ENCODE results near the gene PPP2R5E. TPM values are rescaled to one million over a fixed set of nuclear protein-coding genes. Genes with fewer than 3 reads are reported as not detected.
"Not testable (repeated sequence)": the region's sequence is repeated elsewhere in the genome, so short reads cannot be mapped to it uniquely, and the experiment has no call there.

The PPP2R5E gene
- total RNA-seq, 1 experiment from 2014 or later, result 21.9 TPM

- no peak for DNase-seq (ENCODE audit: low read depth)
Measured at GRCh38 chr14:63383776-63384367, 159.3 kb downstream of the PPP2R5E start.

DNA sequence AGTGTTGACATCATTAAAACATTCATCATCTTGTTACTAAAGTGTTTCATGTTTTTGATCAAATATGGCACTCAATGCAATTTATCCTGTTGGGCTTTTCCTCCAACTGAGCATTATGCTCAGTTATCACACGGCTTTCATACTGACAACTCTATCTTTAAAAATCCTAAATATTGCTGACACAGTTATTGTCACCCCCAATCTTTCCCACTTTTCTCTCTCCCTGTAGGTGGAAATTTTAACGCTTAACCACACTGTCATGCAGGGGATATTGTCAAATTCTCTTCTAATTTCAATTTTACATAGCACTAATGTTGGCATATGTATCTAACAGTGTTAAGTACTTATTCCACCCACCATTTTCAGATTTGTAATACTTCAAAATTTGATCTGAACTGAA, 164.7 kb downstream of the PPP2R5E start:
- no peak for DNase-seq (ENCODE audit: low read depth)

DNA sequence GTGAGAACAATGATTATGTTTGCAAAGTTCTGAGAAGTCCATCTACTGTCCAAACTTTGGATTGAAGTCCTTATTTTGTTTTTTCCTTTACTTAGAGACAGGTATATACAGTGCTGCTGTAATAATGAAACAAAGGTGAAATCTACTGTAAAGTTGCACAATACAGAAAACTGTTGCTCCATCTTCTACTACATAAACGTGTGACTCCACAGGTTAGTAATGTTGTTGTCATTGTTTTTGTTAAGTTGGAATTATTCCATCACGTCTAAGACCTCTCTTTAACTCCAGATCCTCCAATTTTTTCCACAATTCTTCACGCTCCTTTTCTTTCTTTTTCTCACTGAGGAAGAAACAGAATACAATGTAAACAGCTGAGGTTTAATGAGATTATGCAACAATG, 167.4 kb downstream of the PPP2R5E start:
- no peak for DNase-seq (ENCODE audit: low read depth)

GRCh38 chr14:63371613-63372012, 171.6 kb downstream of the PPP2R5E start:
- not testable (repeated sequence) for DNase-seq (ENCODE audit: low read depth)

DNA sequence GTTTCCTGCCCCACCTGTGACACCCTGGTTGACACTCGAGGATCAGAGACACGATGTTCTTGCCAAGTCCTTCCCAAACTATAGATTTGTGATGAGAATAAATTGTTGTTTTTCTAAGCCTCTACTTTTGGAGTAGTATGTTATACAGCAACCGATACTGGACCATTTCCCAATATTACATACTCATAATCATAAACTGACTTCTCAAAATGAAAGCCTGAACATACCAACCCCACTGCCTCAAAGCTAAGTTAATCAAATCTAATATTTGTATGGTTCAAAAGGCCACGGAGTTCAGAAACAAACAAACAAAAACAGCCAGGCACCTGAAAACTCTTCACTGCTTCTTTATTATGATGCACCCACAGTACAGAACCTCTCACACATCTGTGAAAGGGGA, 172.1 kb downstream of the PPP2R5E start:
- DNase-seq (ENCODE audit: low read depth), result no peak

DNA sequence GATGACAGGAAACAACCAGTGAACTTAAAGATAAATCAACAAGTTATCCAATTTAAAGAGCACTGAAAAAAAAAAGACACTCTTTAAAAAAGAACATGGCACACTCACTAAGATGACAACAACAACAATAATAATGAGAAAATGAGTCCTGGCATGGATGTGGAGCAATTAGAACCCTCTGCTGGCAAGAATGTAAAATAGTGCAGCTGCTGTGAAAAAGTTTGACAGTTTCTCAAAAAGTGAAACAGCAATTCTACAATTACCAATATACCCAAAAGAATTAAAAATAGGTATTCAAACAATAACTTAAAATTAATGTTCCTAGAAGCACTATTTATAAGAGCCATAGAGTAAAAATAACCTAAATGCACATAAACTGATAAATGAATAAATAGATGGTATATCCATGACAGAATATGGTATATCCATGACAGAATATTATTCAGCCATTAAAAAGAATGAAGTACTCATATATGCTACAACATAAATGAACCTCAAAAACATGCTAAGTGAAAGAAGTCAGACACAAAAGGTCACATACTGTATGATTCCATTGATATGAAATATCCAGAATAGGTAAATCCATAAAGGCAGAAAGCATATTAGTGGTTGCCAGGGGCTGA, 175.3 kb downstream of the PPP2R5E start:
- DNase-seq (ENCODE audit: low read depth), result no peak

GRCh38 chr14:63362389-63362819, 180.8 kb downstream of the PPP2R5E start:
- no peak for DNase-seq (ENCODE audit: low read depth)

DNA sequence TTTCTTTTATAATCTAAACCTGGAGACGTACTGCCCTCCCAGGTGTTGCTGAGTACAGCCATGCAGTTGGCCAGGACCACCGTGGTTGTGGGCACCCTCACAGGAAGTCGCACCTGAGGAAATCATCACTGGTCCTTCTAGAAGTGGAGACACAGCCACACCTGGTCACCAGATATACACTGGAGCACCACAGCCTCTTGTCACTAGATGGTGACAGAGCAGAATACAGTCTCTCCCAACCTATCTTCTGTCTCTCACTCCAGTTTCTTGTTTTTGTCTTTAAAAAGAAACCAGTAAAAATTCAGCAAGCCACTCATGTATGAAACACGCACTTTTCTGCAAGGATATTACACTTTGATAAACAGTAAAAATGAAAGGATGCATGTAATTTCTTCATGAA, 181.4 kb downstream of the PPP2R5E start:
- DNase-seq (ENCODE audit: low read depth), result no peak

DNA sequence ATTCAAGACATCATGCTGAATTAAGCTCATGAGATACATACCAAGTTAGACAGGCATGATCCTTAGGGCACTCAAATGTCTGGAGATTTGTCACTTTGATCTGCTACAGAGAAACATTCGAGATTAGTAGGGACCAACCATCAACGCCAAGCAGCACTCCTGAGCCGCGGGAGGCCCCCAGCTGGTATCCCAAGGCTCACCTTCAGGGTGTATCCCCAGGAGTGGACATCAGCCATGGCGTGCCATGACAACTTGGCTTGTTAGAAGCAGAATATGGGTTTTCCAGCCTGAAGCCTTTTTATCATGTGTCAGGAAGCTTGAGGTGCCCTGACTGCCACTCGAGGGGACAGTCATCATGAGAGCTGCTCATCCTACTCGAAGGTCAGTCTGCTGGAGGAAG, 185.3 kb downstream of the PPP2R5E start:
- no peak for DNase-seq (ENCODE audit: low read depth)

GRCh38 chr14:63345826-63346225, 197.4 kb downstream of the PPP2R5E start:
- no peak for DNase-seq (ENCODE audit: low read depth)

DNA sequence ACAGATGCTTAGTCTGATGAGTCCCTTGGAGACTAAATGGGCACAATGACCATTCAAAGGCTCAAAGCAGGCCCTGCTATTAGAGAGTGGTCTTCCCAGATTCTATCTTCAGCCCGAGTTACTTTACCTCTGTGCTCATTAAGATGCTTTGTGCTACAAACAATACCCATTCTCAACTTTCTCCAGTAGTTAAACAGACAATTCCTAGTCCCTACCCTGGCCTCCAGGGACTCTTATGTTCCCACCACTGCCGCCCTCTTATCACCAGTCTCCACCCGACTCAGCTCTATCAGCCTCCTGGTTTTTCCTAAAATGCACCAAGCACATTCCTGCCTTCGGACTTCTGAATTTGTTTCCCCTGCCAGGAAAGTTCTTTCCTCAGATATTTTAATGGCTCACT, 198.8 kb downstream of the PPP2R5E start:
- no peak for DNase-seq (ENCODE audit: low read depth)

DNA sequence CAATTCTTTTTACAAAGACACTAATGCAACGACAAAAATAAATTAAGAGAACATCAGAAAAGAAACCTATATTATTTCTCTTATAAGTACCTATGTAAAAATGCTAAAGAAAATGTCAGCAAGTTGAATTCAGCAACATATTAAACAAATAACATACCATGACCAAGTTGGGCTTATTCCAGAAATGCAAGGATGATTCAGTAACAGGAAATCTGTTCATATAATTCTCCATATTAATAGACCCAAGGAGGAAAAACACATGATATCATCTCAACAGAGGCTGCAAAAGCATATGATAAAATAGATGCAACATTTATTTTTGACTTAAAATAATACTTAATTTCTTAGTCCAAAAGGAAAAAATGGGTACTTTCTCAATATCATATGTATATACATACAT, 199.3 kb downstream of the PPP2R5E start:
- no peak for DNase-seq (ENCODE audit: low read depth)

DNA sequence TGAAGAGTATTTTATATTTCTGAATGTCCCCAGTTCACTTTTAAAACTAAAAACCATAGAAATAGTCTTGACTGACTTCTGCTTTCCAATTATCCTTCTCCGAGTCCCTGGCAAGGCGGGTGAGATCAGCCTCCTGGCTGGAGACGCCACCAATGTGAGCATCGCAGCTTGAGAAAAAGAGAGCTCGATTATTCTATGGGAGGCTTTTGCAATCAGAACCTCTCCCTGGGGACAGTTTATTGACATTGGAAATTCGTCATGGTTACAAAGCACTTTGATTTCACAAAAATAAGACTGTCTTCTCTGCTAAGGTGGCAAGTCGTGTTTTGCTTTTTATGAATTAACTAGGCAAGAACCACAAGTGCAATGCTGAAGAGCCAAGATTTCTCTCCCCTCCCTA, 200.8 kb downstream of the PPP2R5E start:
- DNase-seq (ENCODE audit: low read depth), result no peak

GRCh38 chr14:63328787-63329737, 214.1 kb downstream of the PPP2R5E start:
- no peak for DNase-seq (ENCODE audit: low read depth)

DNA sequence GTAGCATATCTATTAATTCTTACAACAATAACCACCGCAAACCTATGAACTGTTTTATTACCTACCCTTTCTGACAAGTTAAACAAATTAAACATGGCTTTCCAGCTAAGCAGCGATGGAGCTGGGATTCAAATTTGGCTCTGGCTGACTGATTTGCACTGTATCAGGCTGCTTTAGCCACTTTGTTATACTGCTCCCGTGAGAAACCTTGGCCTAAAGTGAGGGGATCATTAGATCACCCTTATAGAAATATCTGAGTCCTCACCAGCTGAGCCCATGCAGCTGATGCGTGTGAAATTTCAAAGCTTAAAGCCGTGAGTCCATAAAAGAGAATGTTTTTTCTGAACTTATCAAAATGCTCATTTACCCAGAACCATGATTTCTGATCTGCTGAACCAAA, 216.3 kb downstream of the PPP2R5E start:
- no peak for DNase-seq (ENCODE audit: low read depth)

- no peak for DNase-seq (ENCODE audit: low read depth)
Measured at GRCh38 chr14:63322897-63323573, 220.1 kb downstream of the PPP2R5E start.

DNA sequence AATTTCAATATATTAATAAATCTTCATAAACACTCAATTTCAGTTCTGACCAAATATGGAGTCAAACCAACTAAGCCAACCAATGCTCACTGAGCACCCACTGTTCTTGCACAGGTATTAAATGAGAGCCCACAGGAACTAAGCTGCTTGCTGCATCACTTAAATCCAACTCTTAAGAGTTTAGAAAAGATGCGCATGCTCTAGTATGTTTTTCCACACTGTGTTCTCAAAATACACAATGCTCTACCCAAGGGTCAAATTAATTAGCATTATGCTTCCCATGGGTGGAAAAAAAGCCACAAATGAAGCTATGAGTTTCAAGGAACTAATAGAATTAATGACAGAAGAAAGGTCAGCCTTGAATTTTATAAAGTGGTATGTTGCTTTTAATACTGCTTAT, 220.7 kb downstream of the PPP2R5E start:
- no peak for DNase-seq (ENCODE audit: low read depth)

Other genes with a start within 250 kb of the PPP2R5E start
- gene GPHB5, start 224.4 kb downstream of the PPP2R5E start, total RNA-seq (2014; rRNA removed; shearing (Covaris generic)), result not detected in 2 replicates
- 9.5 and 11.6 TPM in 2 replicates for gene WDR89, start 98.5 kb upstream of the PPP2R5E start, total RNA-seq (2014; rRNA removed; shearing (Covaris generic))
- 22.5 and 29.6 TPM in 2 replicates for gene SGPP1, start 184.7 kb upstream of the PPP2R5E start, total RNA-seq (2014; rRNA removed; shearing (Covaris generic))